Keratinocyte (primary cell): ENCODE measurements around the gene CHGA. TPM values are rescaled to one million over a fixed set of nuclear protein-coding genes. Genes with fewer than 3 reads are reported as not detected.

Source experiments
- DNase-seq: peaks from one replicate; pipeline ENCODE4 v3.0.0-alpha.2; 2011; ENCODE audit warnings: low read depth, missing footprints, low spot score
- FAIRE-seq: peaks from 2 replicates; lab custom pipeline; 2011; peaks lifted over from hg19 to GRCh38; lab: Jason Lieb, UNC
- H2AFZ ChIP-seq: 2 replicates; pipeline ENCODE4 v1.6.0; 2012; ENCODE audit warnings: low read length, control low read depth, inconsistent platforms; ENCODE audit not compliant: control insufficient read depth
- H3K27ac ChIP-seq: 2 replicates; pipeline ENCODE4 v1.5.1; 2011; ENCODE audit warnings: low read length; ENCODE audit not compliant: control insufficient read depth, insufficient read depth
- H3K27me3 ChIP-seq: 3 replicates; pipeline ENCODE4 v1.6.0; 2011; ENCODE audit warnings: low read length; ENCODE audit not compliant: control insufficient read depth, insufficient read depth; ENCODE audit errors: extremely low read depth
- H3K36me3 ChIP-seq, 2 experiments: 2 replicates in 1 of 2; 3 replicates in 1 of 2; pipeline ENCODE4 v1.5.1; 2011; ENCODE audit warnings: low read length in 2 of 2, mild to moderate bottlenecking in 1 of 2; ENCODE audit not compliant: control insufficient read depth in 2 of 2, insufficient read depth in 2 of 2; ENCODE audit errors: extremely low read depth in 1 of 2
- H3K4me1 ChIP-seq: 3 replicates; pipeline ENCODE4 v1.5.1; 2011; ENCODE audit warnings: low read length; ENCODE audit not compliant: control insufficient read depth, insufficient read depth; ENCODE audit errors: extremely low read depth
- H3K4me2 ChIP-seq: 3 replicates; pipeline ENCODE4 v1.6.0; 2011; ENCODE audit warnings: low read depth, low read length; ENCODE audit not compliant: control insufficient read depth, insufficient read depth; ENCODE audit errors: extremely low read depth
- H3K4me3 ChIP-seq, 3 experiments: fragments of 200-600 bp in 1 of 3; sonication (generic) in 1 of 3; 2 replicates in 2 of 3; 3 replicates in 1 of 3; pipeline ENCODE4 v1.5.1; 2011 to 2016; ENCODE audit warnings: low read length in 3 of 3, mild to moderate bottlenecking in 3 of 3, control low read depth in 2 of 3, inconsistent platforms in 1 of 3, low read depth in 1 of 3, mixed read lengths in 1 of 3, mixed run types in 1 of 3, moderate library complexity in 1 of 3; ENCODE audit not compliant: control insufficient read depth in 2 of 3, insufficient read depth in 2 of 3; ENCODE audit errors: extremely low read depth in 1 of 3
- H3K79me2 ChIP-seq: 2 replicates; pipeline ENCODE4 v1.6.0; 2012; ENCODE audit warnings: low read length; ENCODE audit not compliant: control insufficient read depth, insufficient read depth
- H3K9ac ChIP-seq: 3 replicates; pipeline ENCODE4 v1.6.0; 2011; ENCODE audit warnings: low read length; ENCODE audit not compliant: control insufficient read depth, insufficient read depth; ENCODE audit errors: extremely low read depth
- H3K9me1 ChIP-seq: 3 replicates; pipeline ENCODE4 v1.6.0; 2011; ENCODE audit warnings: low read length; ENCODE audit not compliant: control insufficient read depth, insufficient read depth; ENCODE audit errors: extremely low read depth
- H3K9me3 ChIP-seq: 2 replicates; pipeline ENCODE4 v1.5.1; 2012; ENCODE audit warnings: low read depth, low read length; ENCODE audit not compliant: control insufficient read depth
- H4K20me1 ChIP-seq: 3 replicates; pipeline ENCODE4 v1.6.0; 2011; ENCODE audit warnings: low read length; ENCODE audit not compliant: control insufficient read depth, insufficient read depth; ENCODE audit errors: extremely low read depth
- EZH2 ChIP-seq: IDR thresholded peaks from one replicate; pipeline ENCODE4 v1.6.1; 2012; ENCODE audit warnings: inconsistent platforms, mild to moderate bottlenecking, low read length, moderate library complexity
- dilution Hi-C: fragments of 300-500 bp; cut with MboI; formaldehyde crosslinking; loops from one replicate; pipeline ENCODE4 v1.7.0; 2020; ENCODE audit warnings: low sequenced_read_pairs; ENCODE audit not compliant: extremely low pct_ligation_motif_present
- polyA plus RNA-seq, 5 experiments: library from polyadenylated mRNA; depleted of rRNA in 3 of 5; stranded (reverse) in 3 of 5; stranded (forward) in 1 of 5; unstranded in 1 of 5; fragments of >200 nt; gene quantifications; 1 replicate in 1 of 5; 2 replicates in 3 of 5; 3 replicates in 1 of 5; pipeline versions ENCODE4 v1.2.1 to v1.2.3, GENCODE V29; 2011 to 2012; ENCODE audit warnings: missing spikeins in 2 of 5, low read depth in 1 of 5, low replicate concordance in 1 of 5
- TF ChIP-seq, protein P1 (sequence below), 3 experiments: IDR thresholded peaks in 1 of 3; conservative IDR thresholded peaks in 1 of 3; optimal IDR thresholded peaks in 1 of 3; 2 replicates in 2 of 3; 3 replicates in 1 of 3; pipeline versions ENCODE3 to v1.5.1; 2011; ENCODE audit warnings: low read length in 3 of 3, mild to moderate bottlenecking in 3 of 3, moderate library complexity in 2 of 3, control low read depth in 1 of 3, inconsistent platforms in 1 of 3; ENCODE audit not compliant: insufficient read depth in 2 of 3; ENCODE audit errors: extremely low read depth in 1 of 3

CHGA gene
- polyA plus RNA-seq, 1 donor (not counting 4 experiments of a cell fraction or from before 2014, with no cell fraction given) = 0.04 TPM

DNA sequence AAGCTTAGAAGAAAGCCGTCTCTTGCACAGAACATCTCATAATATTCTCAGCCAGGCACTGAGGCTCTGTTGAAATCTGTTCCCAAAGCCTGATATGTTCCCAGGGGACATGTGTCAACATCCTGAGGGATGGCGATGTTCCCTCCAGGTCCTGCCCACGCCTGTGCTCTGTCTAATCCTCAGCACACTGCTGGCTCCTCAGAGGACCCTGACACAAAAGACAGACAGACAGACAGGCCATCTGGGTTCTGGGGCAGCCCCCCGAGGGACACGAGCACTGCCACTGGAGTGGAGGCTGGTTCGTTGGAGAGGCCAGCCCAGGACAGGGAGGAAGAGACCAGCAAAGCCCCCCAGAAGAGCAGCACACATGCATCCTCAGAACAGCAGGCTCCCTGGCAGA, 27.8 kb downstream of the CHGA start:
- DNase-seq (no peak), FAIRE-seq (no peak)
- Histone ChIP-seq H3K36me3 (peaks cover 16 to 48% of the 10 kb centered on the region in 2 experiments), H2AFZ (no peak overlapping the region), H3K4me2 (no peak overlapping the region), H3K4me3 (no peak overlapping the region), H3K9ac (no peak overlapping the region), H4K20me1 (no peaks in the 10 kb centered on the region), H3K9me1 (no peaks in the 10 kb centered on the region), H3K4me1 (peaks cover 8% of the 10 kb centered on the region), H3K27me3 (no peaks in the 10 kb centered on the region), H3K9me3 (no peaks in the 10 kb centered on the region), H3K27ac (no peak overlapping the region), H3K79me2 (no peaks in the 10 kb centered on the region)
- dilution Hi-C loops = no loop called here
- TF ChIP-seq, protein P1, sequence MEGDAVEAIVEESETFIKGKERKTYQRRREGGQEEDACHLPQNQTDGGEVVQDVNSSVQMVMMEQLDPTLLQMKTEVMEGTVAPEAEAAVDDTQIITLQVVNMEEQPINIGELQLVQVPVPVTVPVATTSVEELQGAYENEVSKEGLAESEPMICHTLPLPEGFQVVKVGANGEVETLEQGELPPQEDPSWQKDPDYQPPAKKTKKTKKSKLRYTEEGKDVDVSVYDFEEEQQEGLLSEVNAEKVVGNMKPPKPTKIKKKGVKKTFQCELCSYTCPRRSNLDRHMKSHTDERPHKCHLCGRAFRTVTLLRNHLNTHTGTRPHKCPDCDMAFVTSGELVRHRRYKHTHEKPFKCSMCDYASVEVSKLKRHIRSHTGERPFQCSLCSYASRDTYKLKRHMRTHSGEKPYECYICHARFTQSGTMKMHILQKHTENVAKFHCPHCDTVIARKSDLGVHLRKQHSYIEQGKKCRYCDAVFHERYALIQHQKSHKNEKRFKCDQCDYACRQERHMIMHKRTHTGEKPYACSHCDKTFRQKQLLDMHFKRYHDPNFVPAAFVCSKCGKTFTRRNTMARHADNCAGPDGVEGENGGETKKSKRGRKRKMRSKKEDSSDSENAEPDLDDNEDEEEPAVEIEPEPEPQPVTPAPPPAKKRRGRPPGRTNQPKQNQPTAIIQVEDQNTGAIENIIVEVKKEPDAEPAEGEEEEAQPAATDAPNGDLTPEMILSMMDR (optimal IDR thresholded peaks at IDR 0.05 in 1 of 3, IDR thresholded peaks at IDR 0.05 in 1 of 3, conservative IDR thresholded peaks at IDR 0.05 in 1 of 3; ENCODE audit: extremely low read depth in 1 of 3, insufficient read depth in 2 of 3, low read length in 3 of 3) = no peak
- TF ChIP-seq EZH2 = no peak

DNA sequence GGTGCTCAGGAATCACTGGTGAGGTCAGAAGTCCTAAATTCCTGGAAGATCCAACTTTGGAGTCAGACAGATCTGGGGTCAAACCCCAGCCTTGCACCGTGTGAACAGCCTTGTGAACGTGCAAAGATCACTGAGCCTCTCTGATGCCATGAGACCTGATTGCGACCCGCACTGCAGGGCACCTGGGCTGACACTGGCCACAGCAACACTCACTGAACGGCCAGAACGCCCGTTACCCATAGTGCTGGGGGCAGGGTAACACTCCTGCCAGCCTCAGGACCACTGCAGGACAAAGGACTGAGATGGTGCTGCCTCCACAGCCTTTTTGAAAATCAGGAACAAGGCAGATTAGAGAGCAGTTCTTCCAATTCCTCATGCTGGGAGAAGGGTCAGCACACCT, 28.3 kb downstream of the CHGA start:
- Histone ChIP-seq H4K20me1 (no peaks in the 10 kb centered on the region), H2AFZ (no peak overlapping the region), H3K9me3 (no peaks in the 10 kb centered on the region), H3K36me3 (peaks cover 15 to 49% of the 10 kb centered on the region in 2 experiments), H3K27ac (no peak overlapping the region), H3K4me3 (no peak overlapping the region), H3K4me1 (peaks cover 7% of the 10 kb centered on the region), H3K79me2 (no peaks in the 10 kb centered on the region), H3K4me2 (no peak overlapping the region), H3K9me1 (no peaks in the 10 kb centered on the region), H3K9ac (no peak overlapping the region), H3K27me3 (no peaks in the 10 kb centered on the region)
- DNase-seq = no peak
- no peak for FAIRE-seq
- dilution Hi-C loops = no loop called here
- TF ChIP-seq EZH2 = no peak
- TF ChIP-seq, protein P1 (optimal IDR thresholded peaks at IDR 0.05 in 1 of 3, IDR thresholded peaks at IDR 0.05 in 1 of 3, conservative IDR thresholded peaks at IDR 0.05 in 1 of 3; ENCODE audit: extremely low read depth in 1 of 3, insufficient read depth in 2 of 3, low read length in 3 of 3) = no peak
